BLaER1 (cell line): Measurements from ENCODE around the gene ITIH2.
A peak's percentile ranks its signal among the peaks of the same experiment; 100 is the strongest.
"Not testable (repeated sequence)": the region's sequence is repeated elsewhere in the genome, so short reads cannot be mapped to it uniquely, and the experiment has no call there.

Source experiments
- H3K27ac ChIP-seq: shearing (Covaris generic); formaldehyde crosslinking; 2 replicates; pipeline ENCODE4 v1.8.1; 2022
- H3K27me3 ChIP-seq: shearing (Covaris generic); formaldehyde crosslinking; 2 replicates; pipeline ENCODE4 v1.8.1; 2022
- H3K36me3 ChIP-seq: shearing (Covaris generic); formaldehyde crosslinking; 2 replicates; pipeline ENCODE4 v1.8.1; 2022
- H3K4me1 ChIP-seq: shearing (Covaris generic); formaldehyde crosslinking; 2 replicates; pipeline ENCODE4 v1.8.1; 2022
- H3K4me2 ChIP-seq: shearing (Covaris generic); formaldehyde crosslinking; 2 replicates; pipeline ENCODE4 v1.8.1; 2022
- H3K4me3 ChIP-seq: shearing (Covaris generic); formaldehyde crosslinking; 2 replicates; pipeline ENCODE4 v1.8.1; 2022
- H3K9ac ChIP-seq: shearing (Covaris generic); formaldehyde crosslinking; 2 replicates; pipeline ENCODE4 v1.8.1; 2022
- H3K9me3 ChIP-seq: shearing (Covaris generic); formaldehyde crosslinking; 2 replicates; pipeline ENCODE4 v1.8.1; 2022
- H4K20me1 ChIP-seq: shearing (Covaris generic); formaldehyde crosslinking; 2 replicates; pipeline ENCODE4 v1.8.1; 2022
- Cebpa-rat ChIP-seq: shearing (Covaris generic); IDR thresholded peaks from 2 replicates; pipeline ENCODE4 v1.8.1; 2022

Gene ITIH2

GRCh38 chr10:7667262-7668141, 35.6 kb upstream of the ITIH2 start:
- peaks cover 9% of the 10 kb centered on the region for H3K4me1 ChIP-seq
- no peak overlapping the region for H3K4me3 ChIP-seq
- no peaks in the 10 kb centered on the region for H3K36me3 ChIP-seq
- H3K27me3 ChIP-seq, result peaks cover 50% of the 10 kb centered on the region
- no peak overlapping the region for H3K27ac ChIP-seq
- H3K9ac ChIP-seq, result no peak overlapping the region
- TF ChIP-seq Cebpa-rat, result no peak
- H4K20me1 ChIP-seq, result peaks cover 10% of the 10 kb centered on the region; the same call in 1 of the 2 replicates
- H3K9me3 ChIP-seq, result no peaks in the 10 kb centered on the region
- H3K4me2 ChIP-seq, result no peak overlapping the region

- Histone ChIP-seq H4K20me1 (peaks cover 10% of the 10 kb centered on the region; the same call in 1 of the 2 replicates), H3K27ac (no peak overlapping the region), H3K4me2 (no peak overlapping the region), H3K4me3 (no peak overlapping the region), H3K27me3 (peaks cover 38% of the 10 kb centered on the region), H3K4me1 (peaks cover 9% of the 10 kb centered on the region), H3K9ac (no peak overlapping the region), H3K9me3 (no peaks in the 10 kb centered on the region), H3K36me3 (no peaks in the 10 kb centered on the region)
- TF ChIP-seq Cebpa-rat, result no peak
Measured at GRCh38 chr10:7670157-7670556, 33.0 kb upstream of the ITIH2 start.

GRCh38 chr10:7672341-7673134, 30.6 kb upstream of the ITIH2 start:
- Histone ChIP-seq H3K4me3 (no peak overlapping the region), H3K4me2 (no peak overlapping the region), H3K27me3 (peaks cover 21% of the 10 kb centered on the region), H3K9me3 (no peaks in the 10 kb centered on the region), H3K4me1 (no peaks in the 10 kb centered on the region), H3K27ac (no peak overlapping the region), H3K9ac (no peak overlapping the region), H3K36me3 (no peaks in the 10 kb centered on the region), H4K20me1 (no peaks in the 10 kb centered on the region)
- no peak for TF ChIP-seq Cebpa-rat

GRCh38 chr10:7679256-7679655, 23.9 kb upstream of the ITIH2 start:
- TF ChIP-seq Cebpa-rat, result no peak
- Histone ChIP-seq H3K9ac (no peak overlapping the region), H3K4me1 (no peaks in the 10 kb centered on the region), H4K20me1 (no peaks in the 10 kb centered on the region), H3K27me3 (no peaks in the 10 kb centered on the region), H3K36me3 (no peaks in the 10 kb centered on the region), H3K27ac (no peak overlapping the region), H3K9me3 (no peaks in the 10 kb centered on the region), H3K4me2 (no peak overlapping the region), H3K4me3 (no peak overlapping the region)

GRCh38 chr10:7680078-7680477, 23.0 kb upstream of the ITIH2 start:
- H3K9me3 ChIP-seq, H3K4me2 ChIP-seq, H3K4me3 ChIP-seq, H3K36me3 ChIP-seq, H3K27me3 ChIP-seq, H3K4me1 ChIP-seq, H4K20me1 ChIP-seq, H3K9ac ChIP-seq, H3K27ac ChIP-seq: not testable (repeated sequence)

GRCh38 chr10:7686351-7687171, 16.6 kb upstream of the ITIH2 start:
- no peaks in the 10 kb centered on the region for H3K36me3 ChIP-seq
- peaks cover 19% of the 10 kb centered on the region for H3K9me3 ChIP-seq
- no peak overlapping the region for H3K9ac ChIP-seq
- TF ChIP-seq Cebpa-rat, result no peak
- H3K4me2 ChIP-seq, result no peak overlapping the region
- no peak overlapping the region for H3K4me3 ChIP-seq
- H4K20me1 ChIP-seq, result no peaks in the 10 kb centered on the region
- no peak overlapping the region for H3K27ac ChIP-seq
- H3K27me3 ChIP-seq, result no peaks in the 10 kb centered on the region
- 0 out of 2 replicates have a peak, but pooled peaks cover 4% of the 10 kb centered on the region for H3K4me1 ChIP-seq

- no peak overlapping the region for H3K9ac ChIP-seq
- H3K4me3 ChIP-seq, result no peak overlapping the region
- 0 out of 2 replicates have a peak, but pooled peaks cover 4% of the 10 kb centered on the region for H3K4me1 ChIP-seq
- peak overlapping the region; percentile 20; the same call in 1 of the 2 replicates for H3K4me2 ChIP-seq
- no peak overlapping the region for H3K27ac ChIP-seq
- no peaks in the 10 kb centered on the region for H3K36me3 ChIP-seq
- H3K9me3 ChIP-seq, result peaks cover 28% of the 10 kb centered on the region
- H4K20me1 ChIP-seq, result no peaks in the 10 kb centered on the region
- no peaks in the 10 kb centered on the region for H3K27me3 ChIP-seq
- no peak for TF ChIP-seq Cebpa-rat
Measured at GRCh38 chr10:7687228-7687907, 15.7 kb upstream of the ITIH2 start.

- Histone ChIP-seq H4K20me1 (no peaks in the 10 kb centered on the region), H3K27me3 (no peaks in the 10 kb centered on the region), H3K4me2 (no peak overlapping the region), H3K4me3 (no peak overlapping the region), H3K9me3 (peaks cover 41% of the 10 kb centered on the region), H3K4me1 (0 out of 2 replicates have a peak, but pooled peaks cover 4% of the 10 kb centered on the region), H3K27ac (no peak overlapping the region), H3K36me3 (no peaks in the 10 kb centered on the region), H3K9ac (no peak overlapping the region)
- TF ChIP-seq Cebpa-rat, result no peak
Measured at GRCh38 chr10:7689591-7689990, 13.5 kb upstream of the ITIH2 start.

GRCh38 chr10:7690885-7691597, 12.1 kb upstream of the ITIH2 start:
- H3K36me3 ChIP-seq, H3K27ac ChIP-seq, H3K4me2 ChIP-seq, H4K20me1 ChIP-seq, H3K4me1 ChIP-seq, H3K27me3 ChIP-seq, H3K4me3 ChIP-seq, H3K9ac ChIP-seq: not testable (repeated sequence)
- H3K9me3 ChIP-seq, result peaks cover 41% of the 10 kb centered on the region

- not testable (repeated sequence) for H3K4me3 ChIP-seq, H3K27ac ChIP-seq, H3K27me3 ChIP-seq, H3K4me1 ChIP-seq, H4K20me1 ChIP-seq, H3K36me3 ChIP-seq, H3K4me2 ChIP-seq, H3K9ac ChIP-seq
- H3K9me3 ChIP-seq, result peaks cover 41% of the 10 kb centered on the region
Measured at GRCh38 chr10:7692368-7692767, 10.7 kb upstream of the ITIH2 start.

- not testable (repeated sequence) for H3K9ac ChIP-seq, H3K27me3 ChIP-seq, H3K4me1 ChIP-seq, H4K20me1 ChIP-seq, H3K4me3 ChIP-seq, H3K4me2 ChIP-seq, H3K36me3 ChIP-seq, H3K27ac ChIP-seq
- peaks cover 41% of the 10 kb centered on the region for H3K9me3 ChIP-seq
Measured at GRCh38 chr10:7693194-7693593, 9.9 kb upstream of the ITIH2 start.
